Transverse colon (tissue), 4 donors: ENCODE results near the gene UBL3. TPM values are rescaled to one million over a fixed set of nuclear protein-coding genes. Genes with fewer than 3 reads are reported as not detected.

Source experiments
- DNase-seq: peaks from one replicate; pipeline ENCODE4 v3.0.0-alpha.2; 2019
- H3K27ac ChIP-seq, 4 donors: fragments of 200-600 bp; sonication (generic); 2 replicates each; pipeline ENCODE4 v1.5.1; 2016 to 2018; ENCODE audit warnings: inconsistent platforms in 4 of 4
- H3K27me3 ChIP-seq: fragments of 200-600 bp; sonication (generic); 2 replicates; pipeline ENCODE4 v1.5.1; 2017; ENCODE audit warnings: inconsistent platforms
- H3K36me3 ChIP-seq, 4 donors: fragments of 200-600 bp; sonication (generic); 2 replicates each; pipeline ENCODE4 v1.5.1; 2017 to 2019; ENCODE audit warnings: inconsistent platforms in 4 of 4
- H3K4me1 ChIP-seq, 4 donors: fragments of 200-600 bp; sonication (generic); 2 replicates each; pipeline ENCODE4 v1.5.1; 2017 to 2020; ENCODE audit warnings: inconsistent platforms in 4 of 4
- H3K4me3 ChIP-seq, 4 donors: fragments of 200-600 bp; sonication (generic); 1 replicate in 1 of 4; 2 replicates in 3 of 4; pipeline versions ENCODE4 v1.5.1 to v1.6.1; 2017 to 2019; ENCODE audit warnings: inconsistent platforms in 4 of 4
- H3K9me3 ChIP-seq, 2 donors: fragments of 200-600 bp; sonication (generic); 2 replicates each; pipeline ENCODE4 v1.5.1; 2017 to 2019; ENCODE audit warnings: inconsistent platforms in 2 of 2
- EP300 ChIP-seq: sonication (generic); formaldehyde crosslinking; IDR thresholded peaks from one replicate; pipeline ENCODE4 v1.6.1; 2017; ENCODE audit warnings: antibody characterized with exemption, low read depth
- POLR2A ChIP-seq: fragments of 450-650 bp; IDR thresholded peaks from one replicate; pipeline ENCODE4 v1.6.1; 2016; ENCODE audit warnings: antibody characterized with exemption, mild to moderate bottlenecking, moderate library complexity
- POLR2AphosphoS5 ChIP-seq, 3 donors: sonication (generic); formaldehyde crosslinking; IDR thresholded peaks; one replicate each; pipeline ENCODE4 v1.6.1; 2016; ENCODE audit warnings: antibody characterized with exemption in 3 of 3
- WGBS, 2 donors: methylation state at CpG; one replicate each; pipeline ENCODE4 v1.1.5; 2018; ENCODE audit warnings: low coverage in 1 of 2; 5-methylcytosine and 5-hydroxymethylcytosine counted together
- in situ Hi-C, 4 donors: fragments of 200-750 bp; cut with MboI; loops; one replicate each; pipeline versions ENCODE4 v1.15.0 to v1.15.1; 2017; ENCODE audit warnings: low sequenced_read_pairs in 3 of 4, low pct_ligation_motif_present in 1 of 4, low pct_unique_long_range_greater_than_20kb in 1 of 4
- intact Hi-C: fragments of 100-400 bp; cut with DNase I; formaldehyde crosslinking; loops from one replicate; pipeline ENCODE4 v1.15.1; 2023; ENCODE audit warnings: low total_unique reads
- total RNA-seq, 4 donors: library from RNA; depleted of rRNA; stranded (reverse); fragments of >200 nt; gene quantifications; one replicate each; pipeline ENCODE4 v1.1.0, GENCODE V29; 2016
- TF ChIP-seq, protein P1 (sequence below), 5 experiments: fragments of 200-600 bp in 3 of 5; fragments of 450-650 bp in 2 of 5; sonication (generic) in 3 of 5; IDR thresholded peaks; 1 replicate in 2 of 5; 2 replicates in 3 of 5; pipeline ENCODE4 v1.5.1; 2016 to 2017; ENCODE audit warnings: antibody characterized with exemption in 5 of 5, inconsistent platforms in 3 of 5, mild to moderate bottlenecking in 2 of 5, moderate library complexity in 1 of 5

Gene UBL3
- total RNA-seq, 4 donors from 2014 or later: 8.8 to 77.1 (median 60.0) TPM

DNA sequence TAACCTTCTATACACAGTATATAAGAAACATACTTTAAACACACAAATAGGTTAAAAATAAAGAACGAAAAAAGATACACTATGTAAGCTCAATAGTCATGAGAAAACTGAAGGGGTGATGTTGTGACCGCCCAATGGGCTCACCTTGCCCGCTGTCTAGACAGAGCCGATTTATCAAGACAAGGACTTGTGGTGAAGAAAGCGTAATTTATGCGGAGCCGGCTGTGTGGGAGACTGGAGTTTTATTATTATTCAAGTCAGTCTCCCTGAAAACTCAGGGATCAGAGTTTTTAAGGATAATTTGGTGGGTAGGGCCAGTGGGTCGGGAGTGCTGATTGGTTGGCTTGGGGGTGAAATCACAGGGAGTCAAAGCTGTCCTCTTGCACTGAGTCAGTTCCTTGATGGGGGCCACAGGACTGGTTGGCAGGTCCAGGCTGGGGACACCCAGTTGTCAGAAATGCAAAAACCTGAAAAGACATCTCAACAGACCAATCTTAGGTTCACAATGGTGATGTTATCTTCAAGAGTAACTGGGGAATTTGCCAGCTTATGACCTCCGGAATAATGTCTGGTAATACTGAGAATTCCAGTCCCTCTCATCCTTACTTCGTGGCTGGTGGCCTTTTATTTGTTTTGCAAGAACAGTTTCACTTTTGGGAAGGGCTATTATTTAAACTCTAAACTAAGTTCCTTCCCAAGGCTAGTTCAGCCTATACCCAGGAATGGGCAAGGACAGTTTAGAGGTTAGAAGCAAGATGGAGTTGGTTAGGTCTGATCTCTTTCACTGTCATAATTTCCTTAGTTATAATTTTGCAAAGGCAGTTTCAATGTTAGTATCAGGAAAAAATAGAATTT, 96.6 kb downstream of the UBL3 start:
- in situ Hi-C loops: no loop called here
- DNase-seq: no peak
- Histone ChIP-seq H3K36me3 (no peaks in the 10 kb centered on the region), H3K27me3 (no peaks in the 10 kb centered on the region), H3K27ac (no peak overlapping the region), H3K9me3 (no peaks in the 10 kb centered on the region), H3K4me1 (no peaks in the 10 kb centered on the region), H3K4me3 (no peak overlapping the region)
- TF ChIP-seq, protein P1, sequence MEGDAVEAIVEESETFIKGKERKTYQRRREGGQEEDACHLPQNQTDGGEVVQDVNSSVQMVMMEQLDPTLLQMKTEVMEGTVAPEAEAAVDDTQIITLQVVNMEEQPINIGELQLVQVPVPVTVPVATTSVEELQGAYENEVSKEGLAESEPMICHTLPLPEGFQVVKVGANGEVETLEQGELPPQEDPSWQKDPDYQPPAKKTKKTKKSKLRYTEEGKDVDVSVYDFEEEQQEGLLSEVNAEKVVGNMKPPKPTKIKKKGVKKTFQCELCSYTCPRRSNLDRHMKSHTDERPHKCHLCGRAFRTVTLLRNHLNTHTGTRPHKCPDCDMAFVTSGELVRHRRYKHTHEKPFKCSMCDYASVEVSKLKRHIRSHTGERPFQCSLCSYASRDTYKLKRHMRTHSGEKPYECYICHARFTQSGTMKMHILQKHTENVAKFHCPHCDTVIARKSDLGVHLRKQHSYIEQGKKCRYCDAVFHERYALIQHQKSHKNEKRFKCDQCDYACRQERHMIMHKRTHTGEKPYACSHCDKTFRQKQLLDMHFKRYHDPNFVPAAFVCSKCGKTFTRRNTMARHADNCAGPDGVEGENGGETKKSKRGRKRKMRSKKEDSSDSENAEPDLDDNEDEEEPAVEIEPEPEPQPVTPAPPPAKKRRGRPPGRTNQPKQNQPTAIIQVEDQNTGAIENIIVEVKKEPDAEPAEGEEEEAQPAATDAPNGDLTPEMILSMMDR (IDR thresholded peaks at IDR 0.05): no peak
- TF ChIP-seq POLR2A (no peak), POLR2AphosphoS5 (IDR thresholded peaks at IDR 0.05) (no peak), EP300 (no peak)
- intact Hi-C loops: no loop called here
- 70 to 87% methylated on average over 3 to 10 of the region's 10 CpGs for WGBS, 2 donors

DNA sequence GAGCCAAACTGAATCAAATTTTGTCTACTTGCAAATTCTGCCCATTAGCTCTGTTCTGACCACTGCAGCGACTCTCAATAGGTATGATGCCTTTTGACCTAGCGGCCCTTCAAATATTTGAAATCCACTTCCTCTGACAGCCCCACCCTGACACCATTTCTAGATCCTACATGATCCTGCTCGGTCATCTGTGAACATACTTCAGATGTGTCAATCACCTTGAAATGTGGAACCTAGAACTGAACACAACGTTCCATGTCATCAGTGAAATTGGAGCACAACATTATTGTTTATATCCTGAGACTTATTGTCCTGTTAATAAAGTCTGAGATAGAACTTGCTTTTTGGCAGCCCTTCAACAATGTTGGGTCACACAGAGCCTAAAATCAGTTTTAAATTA, 98.2 kb downstream of the UBL3 start:
- DNase-seq: no peak
- no peaks in the 10 kb centered on the region for H3K4me1 ChIP-seq
- H3K27ac ChIP-seq: no peak overlapping the region
- H3K4me3 ChIP-seq: no peak overlapping the region
- H3K36me3 ChIP-seq: no peaks in the 10 kb centered on the region
- in situ Hi-C loops: no loop called here
- H3K27me3 ChIP-seq: no peaks in the 10 kb centered on the region
- no peaks in the 10 kb centered on the region for H3K9me3 ChIP-seq
- no peak for TF ChIP-seq POLR2AphosphoS5 (IDR thresholded peaks at IDR 0.05)
- TF ChIP-seq, protein P1 (IDR thresholded peaks at IDR 0.05): no peak
- no peak for TF ChIP-seq POLR2A
- no peak for TF ChIP-seq EP300
- 74 to 84% methylated on average over 4 of the region's 4 CpGs for WGBS, 2 donors
- intact Hi-C loops: no loop called here

DNA sequence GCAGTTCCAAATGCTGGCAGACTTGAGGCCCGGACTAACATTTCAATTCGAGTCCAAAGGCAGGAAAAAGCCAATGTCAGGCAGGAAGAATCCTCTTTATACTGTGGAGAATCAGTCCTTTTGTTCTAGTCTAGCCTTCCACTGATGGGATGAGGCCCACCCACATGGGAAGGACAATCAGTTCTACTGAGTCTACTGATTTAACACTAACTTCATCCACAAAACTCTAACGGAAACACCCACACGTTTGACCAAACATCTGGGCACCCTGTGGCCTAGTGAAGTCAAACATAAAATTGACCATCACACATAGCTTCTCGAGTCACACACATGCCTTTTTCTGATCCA, 100.3 kb downstream of the UBL3 start:
- Histone ChIP-seq H3K27ac (no peak overlapping the region), H3K27me3 (no peaks in the 10 kb centered on the region), H3K9me3 (no peaks in the 10 kb centered on the region), H3K4me1 (peaks cover 0 to 12% (median 9%) of the 10 kb centered on the region in 4 donors), H3K4me3 (no peak overlapping the region), H3K36me3 (no peaks in the 10 kb centered on the region)
- no peak for DNase-seq
- TF ChIP-seq POLR2A (no peak), EP300 (no peak), POLR2AphosphoS5 (IDR thresholded peaks at IDR 0.05) (no peak)
- TF ChIP-seq, protein P1 (IDR thresholded peaks at IDR 0.05): no peak
- 73 to 78% methylated on average over 2 to 5 of the region's 5 CpGs for WGBS, 2 donors
- in situ Hi-C loops: no loop called here
- intact Hi-C loops: no loop called here

DNA sequence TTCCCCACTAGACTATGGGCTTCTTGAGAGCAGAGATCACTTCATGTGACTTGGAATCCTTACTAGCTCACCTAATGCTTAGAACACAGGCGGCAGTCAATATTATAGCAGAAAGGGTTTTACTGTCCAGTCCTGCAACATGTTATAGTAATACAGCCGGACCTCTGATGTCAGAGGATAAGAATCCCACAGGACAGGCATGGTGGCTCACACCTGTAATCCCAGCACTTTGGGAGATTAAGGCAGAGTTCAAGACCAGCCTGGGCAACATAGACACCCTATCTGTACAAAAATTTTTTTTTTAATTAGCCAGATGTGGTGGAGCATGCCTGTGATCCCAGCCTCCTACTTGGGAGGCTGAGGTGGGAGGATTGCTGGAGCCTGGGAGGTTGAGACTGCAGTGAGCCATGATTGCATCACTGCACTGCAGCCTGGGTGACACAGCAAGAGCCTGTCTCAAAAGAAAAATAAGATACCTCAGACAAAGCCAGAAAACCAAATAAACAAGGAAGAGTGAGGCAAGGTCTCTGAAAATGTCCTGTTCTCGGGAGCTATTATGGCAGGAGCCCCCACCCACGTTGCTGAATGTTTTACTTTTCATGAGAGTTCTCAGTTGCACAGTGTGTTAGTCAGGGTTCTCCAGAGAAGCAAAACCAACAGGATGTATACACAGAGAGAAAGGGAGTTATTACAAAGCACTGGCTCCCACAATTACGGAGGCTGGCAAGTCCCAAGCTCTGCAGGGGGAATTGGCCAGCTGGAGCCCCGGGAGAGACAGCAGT, 100.8 kb downstream of the UBL3 start:
- in situ Hi-C loops: no loop called here

More for the DNA sequence above, 100.8 kb downstream of the UBL3 start:
- Histone ChIP-seq H3K4me1 (peaks cover 0 to 12% (median 9%) of the 10 kb centered on the region in 4 donors), H3K9me3 (no peaks in the 10 kb centered on the region), H3K36me3 (no peaks in the 10 kb centered on the region), H3K27me3 (no peaks in the 10 kb centered on the region), H3K27ac (no peak overlapping the region), H3K4me3 (no peak overlapping the region)
- WGBS, 2 donors: 70 to 77% methylated on average over 2 to 6 of the region's 6 CpGs
- TF ChIP-seq EP300: no peak
- TF ChIP-seq POLR2AphosphoS5 (IDR thresholded peaks at IDR 0.05): no peak
- no peak for TF ChIP-seq POLR2A
- TF ChIP-seq, protein P1 (IDR thresholded peaks at IDR 0.05): no peak
- DNase-seq: no peak
- intact Hi-C loops: loop anchor here (10.0 kb wide), 1 partner anchor 95 kb away; no protein-coding TSS in a partner anchor
